ENCODE data around the gene IFI27L2. TPM values are rescaled to one million over a fixed set of nuclear protein-coding genes. Genes with fewer than 3 reads are reported as not detected.

IFI27L2 gene
- total and polyA plus RNA-seq, 2 experiments from 2014 or later: 23.4 to 38.5 TPM

DNA sequence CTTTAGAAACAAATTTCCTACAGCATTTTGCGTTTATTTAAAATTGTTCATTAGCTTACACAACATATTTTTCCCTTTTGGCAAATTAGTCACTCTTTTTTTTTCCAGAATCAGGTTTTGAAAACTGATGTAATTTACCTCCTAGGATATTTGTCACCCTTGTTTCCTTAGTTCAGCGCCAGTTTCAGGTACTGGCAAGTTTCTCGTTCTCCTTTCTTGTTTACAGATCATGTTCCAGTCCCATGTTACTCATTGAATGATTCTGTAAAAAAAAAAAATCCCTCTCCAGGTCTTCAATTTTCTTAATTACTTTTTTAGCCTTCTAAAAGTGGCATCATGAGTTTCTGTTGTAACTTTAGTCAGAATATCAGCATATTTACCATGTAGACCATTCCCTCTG is 47.4 kb upstream of the IFI27L2 start:
- Histone ChIP-seq H3K36me3 (ENCODE audit: insufficient read depth) (no peaks in the 10 kb centered on the region), H3K79me2 (replicated peaks; ENCODE audit: insufficient read depth) (peaks cover 4% of the 10 kb centered on the region; the same call in 1 of the 2 replicates), H3K4me1 (ENCODE audit: insufficient read depth) (peaks cover 17% of the 10 kb centered on the region), H3K9me2 (ENCODE audit: insufficient read depth) (no peaks in the 10 kb centered on the region), H3K4me2 (no peak overlapping the region), H2AFZ (no peak overlapping the region), H4K20me1 (replicated peaks; ENCODE audit: insufficient read depth) (no peaks in the 10 kb centered on the region), H3K27me3 (ENCODE audit: insufficient read depth) (peaks cover 32% of the 10 kb centered on the region), H3K27ac (ENCODE audit: low read depth) (no peak overlapping the region), H3K4me3 (no peak overlapping the region), H3F3A (replicated peaks; ENCODE audit: low read depth) (peaks cover 4% of the 10 kb centered on the region; the same call in 1 of the 2 replicates)
- no peak for TF ChIP-seq ZNF331 (CRISPR knock-in tag; IDR thresholded peaks at IDR 0.05; ENCODE audit: low read depth)
- TF ChIP-seq, protein P1, sequence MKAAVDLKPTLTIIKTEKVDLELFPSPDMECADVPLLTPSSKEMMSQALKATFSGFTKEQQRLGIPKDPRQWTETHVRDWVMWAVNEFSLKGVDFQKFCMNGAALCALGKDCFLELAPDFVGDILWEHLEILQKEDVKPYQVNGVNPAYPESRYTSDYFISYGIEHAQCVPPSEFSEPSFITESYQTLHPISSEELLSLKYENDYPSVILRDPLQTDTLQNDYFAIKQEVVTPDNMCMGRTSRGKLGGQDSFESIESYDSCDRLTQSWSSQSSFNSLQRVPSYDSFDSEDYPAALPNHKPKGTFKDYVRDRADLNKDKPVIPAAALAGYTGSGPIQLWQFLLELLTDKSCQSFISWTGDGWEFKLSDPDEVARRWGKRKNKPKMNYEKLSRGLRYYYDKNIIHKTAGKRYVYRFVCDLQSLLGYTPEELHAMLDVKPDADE (IDR thresholded peaks at IDR 0.05): no peak
- TF ChIP-seq CREB1 (CRISPR knock-in tag; IDR thresholded peaks at IDR 0.05; ENCODE audit: low read depth): no peak
- no peak for TF ChIP-seq JUNB (IDR thresholded peaks at IDR 0.05; ENCODE audit: unreplicated experiment)
- TF ChIP-seq POLR2AphosphoS5 (IDR thresholded peaks at IDR 0.05; ENCODE audit: low read depth): no peak
- no peak for TF ChIP-seq NANOG (IDR thresholded peaks at IDR 0.05; ENCODE audit: borderline replicate concordance)
- no peak for TF ChIP-seq STAT1 (IDR thresholded peaks at IDR 0.05; ENCODE audit: unreplicated experiment)
- no peak for TF ChIP-seq ZNF114 (CRISPR knock-in tag; IDR thresholded peaks at IDR 0.05)
- no peak for TF ChIP-seq EZH2phosphoT487 (IDR thresholded peaks at IDR 0.05; ENCODE audit: unreplicated experiment)
- TF ChIP-seq, protein P2, sequence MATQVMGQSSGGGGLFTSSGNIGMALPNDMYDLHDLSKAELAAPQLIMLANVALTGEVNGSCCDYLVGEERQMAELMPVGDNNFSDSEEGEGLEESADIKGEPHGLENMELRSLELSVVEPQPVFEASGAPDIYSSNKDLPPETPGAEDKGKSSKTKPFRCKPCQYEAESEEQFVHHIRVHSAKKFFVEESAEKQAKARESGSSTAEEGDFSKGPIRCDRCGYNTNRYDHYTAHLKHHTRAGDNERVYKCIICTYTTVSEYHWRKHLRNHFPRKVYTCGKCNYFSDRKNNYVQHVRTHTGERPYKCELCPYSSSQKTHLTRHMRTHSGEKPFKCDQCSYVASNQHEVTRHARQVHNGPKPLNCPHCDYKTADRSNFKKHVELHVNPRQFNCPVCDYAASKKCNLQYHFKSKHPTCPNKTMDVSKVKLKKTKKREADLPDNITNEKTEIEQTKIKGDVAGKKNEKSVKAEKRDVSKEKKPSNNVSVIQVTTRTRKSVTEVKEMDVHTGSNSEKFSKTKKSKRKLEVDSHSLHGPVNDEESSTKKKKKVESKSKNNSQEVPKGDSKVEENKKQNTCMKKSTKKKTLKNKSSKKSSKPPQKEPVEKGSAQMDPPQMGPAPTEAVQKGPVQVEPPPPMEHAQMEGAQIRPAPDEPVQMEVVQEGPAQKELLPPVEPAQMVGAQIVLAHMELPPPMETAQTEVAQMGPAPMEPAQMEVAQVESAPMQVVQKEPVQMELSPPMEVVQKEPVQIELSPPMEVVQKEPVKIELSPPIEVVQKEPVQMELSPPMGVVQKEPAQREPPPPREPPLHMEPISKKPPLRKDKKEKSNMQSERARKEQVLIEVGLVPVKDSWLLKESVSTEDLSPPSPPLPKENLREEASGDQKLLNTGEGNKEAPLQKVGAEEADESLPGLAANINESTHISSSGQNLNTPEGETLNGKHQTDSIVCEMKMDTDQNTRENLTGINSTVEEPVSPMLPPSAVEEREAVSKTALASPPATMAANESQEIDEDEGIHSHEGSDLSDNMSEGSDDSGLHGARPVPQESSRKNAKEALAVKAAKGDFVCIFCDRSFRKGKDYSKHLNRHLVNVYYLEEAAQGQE (IDR thresholded peaks at IDR 0.05; ENCODE audit: unreplicated experiment): no peak
- TF ChIP-seq, protein P3, sequence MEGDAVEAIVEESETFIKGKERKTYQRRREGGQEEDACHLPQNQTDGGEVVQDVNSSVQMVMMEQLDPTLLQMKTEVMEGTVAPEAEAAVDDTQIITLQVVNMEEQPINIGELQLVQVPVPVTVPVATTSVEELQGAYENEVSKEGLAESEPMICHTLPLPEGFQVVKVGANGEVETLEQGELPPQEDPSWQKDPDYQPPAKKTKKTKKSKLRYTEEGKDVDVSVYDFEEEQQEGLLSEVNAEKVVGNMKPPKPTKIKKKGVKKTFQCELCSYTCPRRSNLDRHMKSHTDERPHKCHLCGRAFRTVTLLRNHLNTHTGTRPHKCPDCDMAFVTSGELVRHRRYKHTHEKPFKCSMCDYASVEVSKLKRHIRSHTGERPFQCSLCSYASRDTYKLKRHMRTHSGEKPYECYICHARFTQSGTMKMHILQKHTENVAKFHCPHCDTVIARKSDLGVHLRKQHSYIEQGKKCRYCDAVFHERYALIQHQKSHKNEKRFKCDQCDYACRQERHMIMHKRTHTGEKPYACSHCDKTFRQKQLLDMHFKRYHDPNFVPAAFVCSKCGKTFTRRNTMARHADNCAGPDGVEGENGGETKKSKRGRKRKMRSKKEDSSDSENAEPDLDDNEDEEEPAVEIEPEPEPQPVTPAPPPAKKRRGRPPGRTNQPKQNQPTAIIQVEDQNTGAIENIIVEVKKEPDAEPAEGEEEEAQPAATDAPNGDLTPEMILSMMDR (conservative IDR thresholded peaks at IDR 0.05; ENCODE audit: low read depth in 2 of 2): no peak
- no peak for TF ChIP-seq EZH2 (IDR thresholded peaks at IDR 0.05; ENCODE audit: low read depth, unreplicated experiment)
- TF ChIP-seq, protein P4, sequence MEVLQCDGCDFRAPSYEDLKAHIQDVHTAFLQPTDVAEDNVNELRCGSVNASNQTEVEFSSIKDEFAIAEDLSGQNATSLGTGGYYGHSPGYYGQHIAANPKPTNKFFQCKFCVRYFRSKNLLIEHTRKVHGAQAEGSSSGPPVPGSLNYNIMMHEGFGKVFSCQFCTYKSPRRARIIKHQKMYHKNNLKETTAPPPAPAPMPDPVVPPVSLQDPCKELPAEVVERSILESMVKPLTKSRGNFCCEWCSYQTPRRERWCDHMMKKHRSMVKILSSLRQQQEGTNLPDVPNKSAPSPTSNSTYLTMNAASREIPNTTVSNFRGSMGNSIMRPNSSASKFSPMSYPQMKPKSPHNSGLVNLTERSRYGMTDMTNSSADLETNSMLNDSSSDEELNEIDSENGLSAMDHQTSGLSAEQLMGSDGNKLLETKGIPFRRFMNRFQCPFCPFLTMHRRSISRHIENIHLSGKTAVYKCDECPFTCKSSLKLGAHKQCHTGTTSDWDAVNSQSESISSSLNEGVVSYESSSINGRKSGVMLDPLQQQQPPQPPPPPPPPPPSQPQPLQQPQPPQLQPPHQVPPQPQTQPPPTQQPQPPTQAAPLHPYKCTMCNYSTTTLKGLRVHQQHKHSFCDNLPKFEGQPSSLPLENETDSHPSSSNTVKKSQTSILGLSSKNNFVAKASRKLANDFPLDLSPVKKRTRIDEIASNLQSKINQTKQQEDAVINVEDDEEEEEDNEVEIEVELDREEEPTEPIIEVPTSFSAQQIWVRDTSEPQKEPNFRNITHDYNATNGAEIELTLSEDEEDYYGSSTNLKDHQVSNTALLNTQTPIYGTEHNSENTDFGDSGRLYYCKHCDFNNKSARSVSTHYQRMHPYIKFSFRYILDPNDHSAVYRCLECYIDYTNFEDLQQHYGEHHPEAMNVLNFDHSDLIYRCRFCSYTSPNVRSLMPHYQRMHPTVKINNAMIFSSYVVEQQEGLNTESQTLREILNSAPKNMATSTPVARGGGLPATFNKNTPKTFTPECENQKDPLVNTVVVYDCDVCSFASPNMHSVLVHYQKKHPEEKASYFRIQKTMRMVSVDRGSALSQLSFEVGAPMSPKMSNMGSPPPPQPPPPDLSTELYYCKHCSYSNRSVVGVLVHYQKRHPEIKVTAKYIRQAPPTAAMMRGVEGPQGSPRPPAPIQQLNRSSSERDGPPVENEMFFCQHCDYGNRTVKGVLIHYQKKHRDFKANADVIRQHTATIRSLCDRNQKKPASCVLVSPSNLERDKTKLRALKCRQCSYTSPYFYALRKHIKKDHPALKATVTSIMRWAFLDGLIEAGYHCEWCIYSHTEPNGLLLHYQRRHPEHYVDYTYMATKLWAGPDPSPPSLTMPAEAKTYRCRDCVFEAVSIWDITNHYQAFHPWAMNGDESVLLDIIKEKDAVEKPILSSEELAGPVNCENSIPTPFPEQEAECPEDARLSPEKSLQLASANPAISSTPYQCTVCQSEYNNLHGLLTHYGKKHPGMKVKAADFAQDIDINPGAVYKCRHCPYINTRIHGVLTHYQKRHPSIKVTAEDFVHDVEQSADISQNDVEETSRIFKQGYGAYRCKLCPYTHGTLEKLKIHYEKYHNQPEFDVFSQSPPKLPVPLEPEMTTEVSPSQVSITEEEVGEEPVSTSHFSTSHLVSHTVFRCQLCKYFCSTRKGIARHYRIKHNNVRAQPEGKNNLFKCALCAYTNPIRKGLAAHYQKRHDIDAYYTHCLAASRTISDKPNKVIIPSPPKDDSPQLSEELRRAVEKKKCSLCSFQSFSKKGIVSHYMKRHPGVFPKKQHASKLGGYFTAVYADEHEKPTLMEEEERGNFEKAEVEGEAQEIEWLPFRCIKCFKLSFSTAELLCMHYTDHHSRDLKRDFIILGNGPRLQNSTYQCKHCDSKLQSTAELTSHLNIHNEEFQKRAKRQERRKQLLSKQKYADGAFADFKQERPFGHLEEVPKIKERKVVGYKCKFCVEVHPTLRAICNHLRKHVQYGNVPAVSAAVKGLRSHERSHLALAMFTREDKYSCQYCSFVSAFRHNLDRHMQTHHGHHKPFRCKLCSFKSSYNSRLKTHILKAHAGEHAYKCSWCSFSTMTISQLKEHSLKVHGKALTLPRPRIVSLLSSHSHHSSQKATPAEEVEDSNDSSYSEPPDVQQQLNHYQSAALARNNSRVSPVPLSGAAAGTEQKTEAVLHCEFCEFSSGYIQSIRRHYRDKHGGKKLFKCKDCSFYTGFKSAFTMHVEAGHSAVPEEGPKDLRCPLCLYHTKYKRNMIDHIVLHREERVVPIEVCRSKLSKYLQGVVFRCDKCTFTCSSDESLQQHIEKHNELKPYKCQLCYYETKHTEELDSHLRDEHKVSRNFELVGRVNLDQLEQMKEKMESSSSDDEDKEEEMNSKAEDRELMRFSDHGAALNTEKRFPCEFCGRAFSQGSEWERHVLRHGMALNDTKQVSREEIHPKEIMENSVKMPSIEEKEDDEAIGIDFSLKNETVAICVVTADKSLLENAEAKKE (CRISPR knock-in tag; IDR thresholded peaks at IDR 0.05): no peak
- Mint-ChIP-seq H3K27me3 (ENCODE audit: insufficient read depth, low read depth, poor library complexity) (peaks cover 9% of the 10 kb centered on the region), H3K4me1 (peaks cover 39% of the 10 kb centered on the region), H3K4me3 (0 out of 3 replicates have a peak overlapping the region, but pooled peaks have one; percentile 2), H3K36me3 (ENCODE audit: low read depth) (peaks cover 3% of the 10 kb centered on the region; the same call in 1 of the 3 replicates), H3K27ac (no peak overlapping the region), H3K9me3 (no peaks in the 10 kb centered on the region; the same call in 2 of the 3 replicates)
- DNase-seq (ENCODE audit: low spot score): no peak
- ATAC-seq: no peak
